ENCODE data around the gene GIT1. TPM values are rescaled to one million over a fixed set of nuclear protein-coding genes. Genes with fewer than 3 reads are reported as not detected.

GIT1 gene
- total RNA-seq, 4 donors from 2014 or later = 35.7 to 71.7 (median 42.4) TPM

GRCh38 chr17:29616300-29617048, 27.0 kb upstream of the GIT1 start:
- Histone ChIP-seq H3K27ac (peak overlapping the region in 1 of 3 donors; percentile 7), H3K4me1 (peaks cover 47 to 67% of the 10 kb centered on the region in 2 donors)

GRCh38 chr17:29615492-29616299, 26.2 kb upstream of the GIT1 start:
- peak; percentile 84 to 85 for DNase-seq
- intact Hi-C loops (cut with DNase I) = loop anchor here (5.0 kb wide), 1 partner anchor 33 kb away; no protein-coding TSS in a partner anchor
- 13 to 16% methylated on average over 22 to 47 of the region's 74 CpGs for WGBS, 2 donors
- Histone ChIP-seq H3K27ac (peak overlapping the region in 1 of 3 donors; percentile 7), H3K4me1 (peaks cover 47 to 59% of the 10 kb centered on the region in 2 donors), H3K9me3 (no peaks in the 10 kb centered on the region), H3K36me3 (no peaks in the 10 kb centered on the region), H3K27me3 (no peaks in the 10 kb centered on the region), H3K4me3 (replicated peaks in 1 of 3) (peak overlapping the region in 1 of 3 donors; percentile 21)
- TF ChIP-seq POLR2A (IDR thresholded peaks at IDR 0.05) = peak in 1 of 2 donors; percentile 72
- TF ChIP-seq CTCF (IDR thresholded peaks at IDR 0.05) = no peak

More at GRCh38 chr17:29616300-29617048, 27.0 kb upstream of the GIT1 start:
- WGBS, 2 donors = 42 to 48% methylated on average over 16 to 30 of the region's 32 CpGs
- Histone ChIP-seq H3K27me3 (no peaks in the 10 kb centered on the region), H3K4me3 (replicated peaks in 1 of 3) (no peak overlapping the region), H3K36me3 (no peaks in the 10 kb centered on the region), H3K9me3 (no peaks in the 10 kb centered on the region)
- intact Hi-C loops (cut with DNase I) = loop anchor here (5.0 kb wide), 1 partner anchor 34 kb away; no protein-coding TSS in a partner anchor
- DNase-seq = no peak
- TF ChIP-seq POLR2A (IDR thresholded peaks at IDR 0.05) = no peak
- no peak for TF ChIP-seq CTCF (IDR thresholded peaks at IDR 0.05)

- H3K27me3 ChIP-seq = no peaks in the 10 kb centered on the region
- no peaks in the 10 kb centered on the region for H3K9me3 ChIP-seq
- peaks cover 47 to 59% of the 10 kb centered on the region in 2 donors for H3K4me1 ChIP-seq
- TF ChIP-seq CTCF (IDR thresholded peaks at IDR 0.05) = no peak
- TF ChIP-seq POLR2A (IDR thresholded peaks at IDR 0.05) = no peak
- peak in 1 of 2 donors; percentile 22 for DNase-seq
- intact Hi-C loops (cut with DNase I) = loop anchor here (5.0 kb wide), 1 partner anchor 33 kb away; no protein-coding TSS in a partner anchor
- H3K36me3 ChIP-seq = no peaks in the 10 kb centered on the region
- H3K27ac ChIP-seq = no peak overlapping the region
- WGBS, 2 donors = 39 to 51% methylated on average over 15 of the region's 15 CpGs
- peak overlapping the region in 1 of 3 donors; percentile 21 for H3K4me3 ChIP-seq (replicated peaks in 1 of 3)
Observed at GRCh38 chr17:29615048-29615385, 25.6 kb upstream of the GIT1 start.

- no peak for DNase-seq
- TF ChIP-seq CTCF (IDR thresholded peaks at IDR 0.05) = no peak
- TF ChIP-seq POLR2A (IDR thresholded peaks at IDR 0.05) = no peak
- no peaks in the 10 kb centered on the region for H3K9me3 ChIP-seq
- WGBS, 2 donors = 52 to 62% methylated on average over 11 to 13 of the region's 16 CpGs
- H3K36me3 ChIP-seq = no peaks in the 10 kb centered on the region
- no peaks in the 10 kb centered on the region for H3K27me3 ChIP-seq
- no peak overlapping the region for H3K27ac ChIP-seq
- H3K4me3 ChIP-seq (replicated peaks in 1 of 3) = no peak overlapping the region
- intact Hi-C loops (cut with DNase I) = loop anchor here (5.0 kb wide), 1 partner anchor 32 kb away; no protein-coding TSS in a partner anchor
- H3K4me1 ChIP-seq = peaks cover 47 to 54% of the 10 kb centered on the region in 2 donors
Observed at GRCh38 chr17:29614349-29615047, 25.1 kb upstream of the GIT1 start.

Data from thyroid gland (tissue), 4 donors.